Measurements from ENCODE around the gene PLCB3. TPM values are rescaled to one million over a fixed set of nuclear protein-coding genes. Genes with fewer than 3 reads are reported as not detected.

Gene PLCB3
- total and polyA plus RNA-seq, 2 experiments from 2014 or later: 10.6 to 24.7 TPM

DNA sequence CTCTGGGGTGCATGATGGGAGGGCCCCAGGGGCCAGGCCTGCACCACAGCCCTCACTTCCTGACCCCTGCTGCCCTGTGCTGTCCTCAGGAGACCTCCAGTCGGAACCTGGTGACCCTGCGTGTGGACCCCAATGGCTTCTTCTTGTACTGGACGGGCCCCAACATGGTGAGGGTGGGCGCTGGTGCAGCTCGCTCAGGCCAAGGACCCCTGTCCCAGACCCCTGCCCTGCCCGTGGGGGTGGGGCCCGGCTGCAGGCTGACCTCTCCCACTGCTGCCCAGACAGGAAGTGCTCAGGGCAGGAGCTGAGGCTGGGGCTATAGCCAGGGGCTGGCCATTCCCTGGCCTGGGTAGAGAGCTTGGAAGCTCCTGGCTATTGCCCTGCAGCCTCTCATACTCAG lies 3.0 kb downstream of the PLCB3 start:
- Histone ChIP-seq H3K36me3 (no peaks in the 10 kb centered on the region), H3K4me3 (no peak overlapping the region), H3K4me1 (ENCODE audit: low read depth) (no peaks in the 10 kb centered on the region), H3K27ac (no peak overlapping the region), H3K9me3 (ENCODE audit: low read depth) (no peaks in the 10 kb centered on the region), H3K27me3 (no peaks in the 10 kb centered on the region)
- no peak for DNase-seq (ENCODE audit: low read depth in 1 of 2, low spot score in 1 of 2)
- TF ChIP-seq, protein P1, sequence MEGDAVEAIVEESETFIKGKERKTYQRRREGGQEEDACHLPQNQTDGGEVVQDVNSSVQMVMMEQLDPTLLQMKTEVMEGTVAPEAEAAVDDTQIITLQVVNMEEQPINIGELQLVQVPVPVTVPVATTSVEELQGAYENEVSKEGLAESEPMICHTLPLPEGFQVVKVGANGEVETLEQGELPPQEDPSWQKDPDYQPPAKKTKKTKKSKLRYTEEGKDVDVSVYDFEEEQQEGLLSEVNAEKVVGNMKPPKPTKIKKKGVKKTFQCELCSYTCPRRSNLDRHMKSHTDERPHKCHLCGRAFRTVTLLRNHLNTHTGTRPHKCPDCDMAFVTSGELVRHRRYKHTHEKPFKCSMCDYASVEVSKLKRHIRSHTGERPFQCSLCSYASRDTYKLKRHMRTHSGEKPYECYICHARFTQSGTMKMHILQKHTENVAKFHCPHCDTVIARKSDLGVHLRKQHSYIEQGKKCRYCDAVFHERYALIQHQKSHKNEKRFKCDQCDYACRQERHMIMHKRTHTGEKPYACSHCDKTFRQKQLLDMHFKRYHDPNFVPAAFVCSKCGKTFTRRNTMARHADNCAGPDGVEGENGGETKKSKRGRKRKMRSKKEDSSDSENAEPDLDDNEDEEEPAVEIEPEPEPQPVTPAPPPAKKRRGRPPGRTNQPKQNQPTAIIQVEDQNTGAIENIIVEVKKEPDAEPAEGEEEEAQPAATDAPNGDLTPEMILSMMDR (IDR thresholded peaks at IDR 0.05; ENCODE audit: low read depth, low read length): no peak

DNA sequence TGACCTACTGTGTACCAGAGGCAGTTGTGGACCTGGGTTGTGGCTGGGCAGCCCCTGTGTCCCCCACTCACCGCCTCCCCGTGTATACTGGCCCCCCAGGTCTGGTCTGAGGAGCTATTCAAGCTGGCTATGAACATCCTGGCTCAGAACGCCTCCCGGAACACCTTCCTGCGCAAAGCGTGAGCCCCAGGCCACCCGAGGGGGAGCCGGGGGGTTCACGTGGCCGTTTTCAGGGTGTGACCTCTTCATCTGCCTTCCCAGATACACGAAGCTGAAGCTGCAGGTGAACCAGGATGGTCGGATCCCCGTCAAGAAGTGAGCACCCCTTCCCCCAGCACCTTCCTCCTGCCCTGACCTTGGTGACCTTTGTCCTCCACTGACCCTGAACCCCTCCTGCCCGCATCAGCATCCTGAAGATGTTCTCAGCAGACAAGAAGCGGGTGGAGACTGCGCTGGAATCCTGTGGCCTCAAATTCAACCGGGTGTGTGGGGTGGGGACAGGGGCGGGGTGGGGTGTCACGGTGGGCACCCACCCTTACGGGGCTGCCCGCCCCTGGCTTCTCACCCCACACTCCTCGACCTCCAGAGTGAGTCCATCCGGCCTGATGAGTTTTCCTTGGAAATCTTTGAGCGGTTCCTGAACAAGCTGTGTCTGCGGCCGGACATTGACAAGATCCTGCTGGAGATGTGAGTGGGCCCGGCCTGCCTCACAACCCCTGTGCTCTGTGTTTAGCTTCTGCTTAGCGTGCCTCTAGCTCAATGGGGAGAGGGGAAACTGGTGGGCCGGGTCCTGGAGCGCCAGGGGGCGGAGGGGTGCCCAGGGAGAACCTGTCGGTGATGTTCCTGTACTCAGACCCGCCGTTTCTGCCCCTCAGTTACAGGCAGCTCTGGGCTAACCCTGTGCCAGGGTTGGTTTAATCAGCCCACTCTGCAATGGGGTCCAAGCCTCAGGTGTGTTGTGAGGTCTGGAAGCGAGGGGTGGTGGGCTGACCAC lies 4.1 kb downstream of the PLCB3 start:
- DNase-seq (ENCODE audit: low read depth in 1 of 2, low spot score in 1 of 2): no peak
- H3K4me1 ChIP-seq (ENCODE audit: low read depth): no peaks in the 10 kb centered on the region
- H3K27ac ChIP-seq: no peak overlapping the region
- H3K4me3 ChIP-seq: no peak overlapping the region
- H3K9me3 ChIP-seq (ENCODE audit: low read depth): no peaks in the 10 kb centered on the region
- no peaks in the 10 kb centered on the region for H3K27me3 ChIP-seq
- no peaks in the 10 kb centered on the region for H3K36me3 ChIP-seq
- TF ChIP-seq, protein P1 (IDR thresholded peaks at IDR 0.05; ENCODE audit: low read depth, low read length): no peak

DNA sequence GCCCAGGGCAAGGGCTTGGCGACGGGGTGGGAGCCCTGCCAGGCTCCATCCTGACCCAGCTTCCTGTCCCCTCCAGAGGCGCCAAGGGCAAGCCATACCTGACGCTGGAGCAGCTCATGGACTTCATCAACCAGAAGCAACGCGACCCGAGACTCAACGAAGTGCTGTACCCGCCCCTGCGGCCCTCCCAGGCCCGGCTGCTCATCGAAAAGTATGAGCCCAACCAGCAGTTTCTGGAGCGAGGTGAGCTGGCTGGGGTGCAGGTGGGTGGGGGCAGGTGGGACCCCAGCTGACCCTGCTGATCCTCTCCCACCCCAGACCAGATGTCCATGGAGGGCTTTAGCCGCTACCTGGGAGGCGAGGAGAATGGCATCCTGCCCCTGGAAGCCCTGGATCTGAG lies 5.0 kb downstream of the PLCB3 start:
- Histone ChIP-seq H3K36me3 (no peaks in the 10 kb centered on the region), H3K9me3 (ENCODE audit: low read depth) (no peaks in the 10 kb centered on the region), H3K4me1 (ENCODE audit: low read depth) (no peaks in the 10 kb centered on the region), H3K4me3 (no peak overlapping the region), H3K27me3 (no peaks in the 10 kb centered on the region), H3K27ac (no peak overlapping the region)
- TF ChIP-seq, protein P1 (IDR thresholded peaks at IDR 0.05; ENCODE audit: low read depth, low read length): no peak
- DNase-seq (ENCODE audit: low read depth in 1 of 2, low spot score in 1 of 2): no peak

DNA sequence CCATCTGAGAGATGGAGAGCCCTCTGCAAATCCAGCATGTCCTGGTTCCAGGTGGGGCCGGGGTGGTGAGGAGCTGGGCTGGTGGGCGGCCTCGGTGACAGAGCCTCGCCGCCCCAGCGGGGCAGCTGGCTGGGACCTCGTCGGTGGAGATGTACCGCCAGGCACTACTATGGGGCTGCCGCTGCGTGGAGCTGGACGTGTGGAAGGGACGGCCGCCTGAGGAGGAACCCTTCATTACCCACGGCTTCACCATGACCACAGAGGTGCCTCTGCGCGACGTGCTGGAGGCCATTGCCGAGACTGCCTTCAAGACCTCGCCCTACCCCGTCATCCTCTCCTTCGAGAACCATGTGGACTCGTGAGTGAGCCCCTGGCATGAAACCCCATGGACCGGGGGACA lies 7.0 kb downstream of the PLCB3 start:
- H3K9me3 ChIP-seq (ENCODE audit: low read depth): no peaks in the 10 kb centered on the region
- no peaks in the 10 kb centered on the region for H3K36me3 ChIP-seq
- no peak for DNase-seq (ENCODE audit: low read depth in 1 of 2, low spot score in 1 of 2)
- H3K4me3 ChIP-seq: no peak overlapping the region
- no peak overlapping the region for H3K27ac ChIP-seq
- no peaks in the 10 kb centered on the region for H3K4me1 ChIP-seq (ENCODE audit: low read depth)
- TF ChIP-seq, protein P1 (IDR thresholded peaks at IDR 0.05; ENCODE audit: low read depth, low read length): no peak
- no peaks in the 10 kb centered on the region for H3K27me3 ChIP-seq

DNA sequence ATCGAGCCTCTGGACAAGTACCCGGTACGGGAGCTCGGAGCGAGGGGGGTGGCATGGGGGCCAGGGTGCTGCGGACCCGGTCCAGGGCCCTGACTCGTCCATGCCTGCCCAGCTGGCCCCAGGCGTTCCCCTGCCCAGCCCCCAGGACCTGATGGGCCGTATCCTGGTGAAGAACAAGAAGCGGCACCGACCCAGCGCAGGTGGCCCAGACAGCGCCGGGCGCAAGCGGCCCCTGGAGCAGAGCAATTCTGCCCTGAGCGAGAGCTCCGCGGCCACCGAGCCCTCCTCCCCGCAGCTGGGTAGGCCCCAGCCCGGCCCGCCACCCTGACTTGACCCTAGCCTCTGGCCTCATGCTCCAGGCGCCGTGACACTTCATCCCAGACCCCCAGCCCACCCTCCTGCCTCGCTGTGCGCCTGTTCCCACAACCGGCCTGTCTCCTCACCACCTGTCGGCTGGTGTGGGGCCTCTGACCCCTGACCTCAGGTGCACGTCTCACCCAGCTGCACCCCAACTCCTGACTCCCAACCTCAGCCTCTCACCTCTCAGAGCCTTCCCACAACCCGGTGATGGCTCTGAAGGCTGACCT lies 7.7 kb downstream of the PLCB3 start:
- Histone ChIP-seq H3K27ac (no peak overlapping the region), H3K4me1 (ENCODE audit: low read depth) (no peaks in the 10 kb centered on the region), H3K9me3 (ENCODE audit: low read depth) (no peaks in the 10 kb centered on the region), H3K4me3 (no peak overlapping the region), H3K36me3 (no peaks in the 10 kb centered on the region), H3K27me3 (no peaks in the 10 kb centered on the region)
- no peak for DNase-seq (ENCODE audit: low read depth in 1 of 2, low spot score in 1 of 2)
- TF ChIP-seq, protein P1 (IDR thresholded peaks at IDR 0.05; ENCODE audit: low read depth, low read length): no peak

Measured in cardiac muscle cell (in vitro differentiated cells and primary cell).